Prostate gland (tissue), 2 donors: ENCODE measurements around the gene PIM3.

ENCODE experiments used
- POLR2A ChIP-seq: fragments of 450-650 bp; IDR thresholded peaks from one replicate; pipeline ENCODE4 v1.6.1; 2016; ENCODE audit warnings: antibody characterized with exemption, mild to moderate bottlenecking
- POLR2AphosphoS5 ChIP-seq: sonication (generic); formaldehyde crosslinking; IDR thresholded peaks from one replicate; pipeline ENCODE4 v1.6.1; 2017; ENCODE audit warnings: antibody characterized with exemption
- TF ChIP-seq, protein P1 (sequence below), 4 experiments: fragments of 200-600 bp in 2 of 4; fragments of 450-650 bp in 2 of 4; sonication (generic) in 2 of 4; IDR thresholded peaks; 1 replicate in 3 of 4; 2 replicates in 1 of 4; pipeline ENCODE4 v1.5.1; 2016 to 2019; ENCODE audit warnings: antibody characterized with exemption in 4 of 4, mild to moderate bottlenecking in 2 of 4, moderate library complexity in 2 of 4

- TF ChIP-seq, protein P1, sequence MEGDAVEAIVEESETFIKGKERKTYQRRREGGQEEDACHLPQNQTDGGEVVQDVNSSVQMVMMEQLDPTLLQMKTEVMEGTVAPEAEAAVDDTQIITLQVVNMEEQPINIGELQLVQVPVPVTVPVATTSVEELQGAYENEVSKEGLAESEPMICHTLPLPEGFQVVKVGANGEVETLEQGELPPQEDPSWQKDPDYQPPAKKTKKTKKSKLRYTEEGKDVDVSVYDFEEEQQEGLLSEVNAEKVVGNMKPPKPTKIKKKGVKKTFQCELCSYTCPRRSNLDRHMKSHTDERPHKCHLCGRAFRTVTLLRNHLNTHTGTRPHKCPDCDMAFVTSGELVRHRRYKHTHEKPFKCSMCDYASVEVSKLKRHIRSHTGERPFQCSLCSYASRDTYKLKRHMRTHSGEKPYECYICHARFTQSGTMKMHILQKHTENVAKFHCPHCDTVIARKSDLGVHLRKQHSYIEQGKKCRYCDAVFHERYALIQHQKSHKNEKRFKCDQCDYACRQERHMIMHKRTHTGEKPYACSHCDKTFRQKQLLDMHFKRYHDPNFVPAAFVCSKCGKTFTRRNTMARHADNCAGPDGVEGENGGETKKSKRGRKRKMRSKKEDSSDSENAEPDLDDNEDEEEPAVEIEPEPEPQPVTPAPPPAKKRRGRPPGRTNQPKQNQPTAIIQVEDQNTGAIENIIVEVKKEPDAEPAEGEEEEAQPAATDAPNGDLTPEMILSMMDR (IDR thresholded peaks at IDR 0.05): no peak
- TF ChIP-seq POLR2A (peak; percentile 93), POLR2AphosphoS5 (peak; percentile 99)
These were observed 10.1 kb downstream of the PIM3 start for GRCh38 chr22:49970528-49971231.
